ENCODE data around the gene LPP.

DNA sequence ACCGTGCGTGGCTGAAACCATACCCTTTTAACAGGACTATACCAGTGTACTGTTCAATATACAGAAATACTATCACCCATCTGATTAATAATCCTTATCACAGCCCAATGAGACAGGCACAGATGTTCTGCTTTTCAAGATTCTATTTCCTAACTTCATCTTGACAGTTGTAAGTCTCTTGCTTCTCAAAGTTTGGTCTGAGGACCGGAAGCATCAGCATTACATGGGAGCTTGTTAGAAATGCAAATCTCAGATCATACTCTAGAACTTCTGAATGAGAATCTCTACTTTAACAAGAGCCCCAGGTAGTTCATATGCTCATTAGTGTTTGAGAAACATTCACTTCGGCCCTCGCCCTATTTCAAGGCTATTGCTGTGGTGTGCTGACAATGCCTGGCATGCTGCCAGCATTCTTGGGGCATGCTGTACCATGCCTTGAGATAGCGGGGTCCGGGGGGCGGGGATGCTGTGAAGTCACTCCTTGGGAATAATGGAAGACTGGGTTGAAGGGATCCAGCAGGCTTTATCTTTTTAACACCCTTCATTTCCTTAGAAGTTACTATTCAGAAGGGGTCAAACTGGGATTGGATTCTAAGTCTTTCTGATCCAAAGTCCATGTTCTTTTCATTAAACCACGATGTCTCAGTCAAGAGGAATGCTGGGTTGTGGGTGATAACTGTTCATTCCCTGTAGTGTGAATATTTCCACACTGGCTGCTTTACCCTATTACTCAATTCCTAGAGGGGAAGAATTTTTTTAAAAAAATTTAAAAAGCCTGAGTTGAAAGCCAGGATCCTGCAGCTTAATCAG lies 194.7 kb downstream of the LPP start:
- TF ChIP-seq, protein P1, sequence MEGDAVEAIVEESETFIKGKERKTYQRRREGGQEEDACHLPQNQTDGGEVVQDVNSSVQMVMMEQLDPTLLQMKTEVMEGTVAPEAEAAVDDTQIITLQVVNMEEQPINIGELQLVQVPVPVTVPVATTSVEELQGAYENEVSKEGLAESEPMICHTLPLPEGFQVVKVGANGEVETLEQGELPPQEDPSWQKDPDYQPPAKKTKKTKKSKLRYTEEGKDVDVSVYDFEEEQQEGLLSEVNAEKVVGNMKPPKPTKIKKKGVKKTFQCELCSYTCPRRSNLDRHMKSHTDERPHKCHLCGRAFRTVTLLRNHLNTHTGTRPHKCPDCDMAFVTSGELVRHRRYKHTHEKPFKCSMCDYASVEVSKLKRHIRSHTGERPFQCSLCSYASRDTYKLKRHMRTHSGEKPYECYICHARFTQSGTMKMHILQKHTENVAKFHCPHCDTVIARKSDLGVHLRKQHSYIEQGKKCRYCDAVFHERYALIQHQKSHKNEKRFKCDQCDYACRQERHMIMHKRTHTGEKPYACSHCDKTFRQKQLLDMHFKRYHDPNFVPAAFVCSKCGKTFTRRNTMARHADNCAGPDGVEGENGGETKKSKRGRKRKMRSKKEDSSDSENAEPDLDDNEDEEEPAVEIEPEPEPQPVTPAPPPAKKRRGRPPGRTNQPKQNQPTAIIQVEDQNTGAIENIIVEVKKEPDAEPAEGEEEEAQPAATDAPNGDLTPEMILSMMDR (IDR thresholded peaks at IDR 0.05), result no peak
- peak in 1 of 3 donors; percentile 48 for TF ChIP-seq POLR2AphosphoS5 (IDR thresholded peaks at IDR 0.05)
- no peak for TF ChIP-seq EP300 (IDR thresholded peaks at IDR 0.05)

Measured in stomach (tissue), 4 donors.